Liver (tissue), 9 donors: Measurements from ENCODE around the gene ST3GAL5. TPM values are rescaled to one million over a fixed set of nuclear protein-coding genes. Genes with fewer than 3 reads are reported as not detected.

ENCODE experiments used
- DNase-seq: peaks from one replicate; pipeline ENCODE4 v3.0.0-alpha.2; 2017; ENCODE audit warnings: low spot score
- H3K27ac ChIP-seq, 2 donors: one replicate each; pipeline ENCODE4 v1.7.0; 2013; ENCODE audit warnings: inconsistent platforms in 2 of 2, low read length in 2 of 2, control low read depth in 1 of 2, low read depth in 1 of 2, mild to moderate bottlenecking in 1 of 2
- H3K27me3 ChIP-seq, 4 donors: one replicate each; pipeline versions ENCODE4 v1.6.1 to v1.7.0; 2013; ENCODE audit warnings: low read length in 3 of 4, inconsistent platforms in 1 of 4, mild to moderate bottlenecking in 1 of 4, moderate library complexity in 1 of 4; ENCODE audit not compliant: control insufficient read depth in 4 of 4, insufficient read depth in 4 of 4
- H3K36me3 ChIP-seq, 4 donors: one replicate each; pipeline versions ENCODE4 v1.6.1 to v1.7.0; 2013; ENCODE audit warnings: low read length in 3 of 4, mild to moderate bottlenecking in 3 of 4, low read depth in 1 of 4, moderate library complexity in 1 of 4; ENCODE audit not compliant: control insufficient read depth in 4 of 4, insufficient read depth in 3 of 4
- H3K4me1 ChIP-seq, 4 donors: one replicate each; pipeline versions ENCODE4 v1.6.1 to v1.7.0; 2013; ENCODE audit warnings: low read length in 3 of 4, mild to moderate bottlenecking in 3 of 4, moderate library complexity in 1 of 4; ENCODE audit not compliant: control insufficient read depth in 4 of 4, insufficient read depth in 4 of 4
- H3K4me3 ChIP-seq, 3 donors: one replicate each; pipeline versions ENCODE4 v1.6.1 to v1.7.0; 2013; ENCODE audit warnings: low read length in 3 of 3, control low read depth in 1 of 3, low read depth in 1 of 3, mild to moderate bottlenecking in 1 of 3
- H3K9ac ChIP-seq, 2 donors: one replicate each; pipeline ENCODE4 v1.7.0; 2013; ENCODE audit warnings: low read length in 2 of 2, mild to moderate bottlenecking in 2 of 2, moderate library complexity in 2 of 2, control low read depth in 1 of 2, low read depth in 1 of 2
- H3K9me3 ChIP-seq, 4 donors: one replicate each; pipeline versions ENCODE4 v1.6.1 to v1.7.0; 2013; ENCODE audit warnings: low read length in 3 of 4; ENCODE audit not compliant: control insufficient read depth in 4 of 4
- EGR1 ChIP-seq, 2 donors: IDR thresholded peaks; 2 replicates each; pipeline ENCODE4 v1.6.1; 2016 to 2018; ENCODE audit warnings: antibody characterized with exemption in 2 of 2, low read depth in 2 of 2
- GABPA ChIP-seq, 2 donors: IDR thresholded peaks in 1 of 2; conservative IDR thresholded peaks in 1 of 2; 2 replicates each; pipeline ENCODE4 v1.6.1; 2016; ENCODE audit warnings: antibody characterized with exemption in 2 of 2, mild to moderate bottlenecking in 1 of 2, moderate library complexity in 1 of 2
- HNF4A ChIP-seq, 2 donors: conservative IDR thresholded peaks; 2 replicates each; pipeline ENCODE4 v1.6.1; 2016; ENCODE audit warnings: antibody characterized with exemption in 2 of 2, mild to moderate bottlenecking in 2 of 2
- NR2F2 ChIP-seq: IDR thresholded peaks from 2 replicates; pipeline ENCODE4 v1.6.1; 2016; ENCODE audit warnings: antibody characterized with exemption
- RAD21 ChIP-seq, 2 donors: IDR thresholded peaks; 2 replicates each; pipeline ENCODE4 v1.6.1; 2016; ENCODE audit warnings: antibody characterized with exemption in 2 of 2, mild to moderate bottlenecking in 2 of 2
- SP1 ChIP-seq: IDR thresholded peaks from 2 replicates; pipeline ENCODE4 v1.6.1; 2018; ENCODE audit warnings: antibody characterized with exemption, mild to moderate bottlenecking
- TAF1 ChIP-seq: conservative IDR thresholded peaks from 2 replicates; pipeline ENCODE4 v1.6.1; 2016; ENCODE audit warnings: antibody characterized with exemption, mild to moderate bottlenecking
- YY1 ChIP-seq: IDR thresholded peaks from 2 replicates; pipeline ENCODE4 v1.6.1; 2016; ENCODE audit warnings: antibody characterized with exemption, mild to moderate bottlenecking
- WGBS: extraction: QIAGEN DNeasy Blood & Tissue Kit; methylation state at CpG from one replicate; pipeline ENCODE4 v1.1.7; 2013; 5-methylcytosine and 5-hydroxymethylcytosine counted together
- polyA plus RNA-seq, 2 donors: library from polyadenylated mRNA; stranded (reverse) in 1 of 2; unstranded in 1 of 2; fragments of 200-250 nt in 1 of 2; fragments of >200 nt in 1 of 2; fragmentation: Nextera tagmentation in 1 of 2; extraction: Ambion mirVana in 1 of 2; gene quantifications; one replicate each; pipeline versions ENCODE4 v1.2.1 to v1.2.3, GENCODE V29; 2013 to 2015
- total RNA-seq, 2 donors: library from RNA; depleted of rRNA; stranded (reverse); fragments of >200 nt; gene quantifications; one replicate each; pipeline ENCODE4 v1.2.3, GENCODE V29; 2014
- TF ChIP-seq, protein P1 (sequence below): IDR thresholded peaks from 2 replicates; pipeline ENCODE4 v1.6.1; 2016; ENCODE audit warnings: antibody characterized with exemption, mild to moderate bottlenecking
- TF ChIP-seq, protein P2 (sequence below): IDR thresholded peaks from 2 replicates; pipeline ENCODE4 v1.6.1; 2016; ENCODE audit warnings: antibody characterized with exemption
- TF ChIP-seq, protein P3 (sequence below): fragments of 150-350 bp; IDR thresholded peaks from 2 replicates; pipeline ENCODE4 v1.5.1; 2017; ENCODE audit warnings: improper control_type of control experiment, low read depth, low read length; ENCODE audit not compliant: missing input control
- TF ChIP-seq, protein P4 (sequence below): IDR thresholded peaks from 2 replicates; pipeline ENCODE4 v1.6.1; 2016; ENCODE audit warnings: antibody characterized with exemption
- donor health status: healthy.
- donor health status: healthy.
- donor health status: healthy.
- donor health status: healthy.
- donor health status: healthy.

ST3GAL5 gene
- total RNA-seq = 10 to 100 TPM in 1 of 2 donors, 1 to 10 TPM in 1; 4.5 to 17.0 TPM
- 10 to 100 TPM in 1 of 2 donors, 1 to 10 TPM in 1; 6.3 to 11.7 TPM for polyA plus RNA-seq

DNA sequence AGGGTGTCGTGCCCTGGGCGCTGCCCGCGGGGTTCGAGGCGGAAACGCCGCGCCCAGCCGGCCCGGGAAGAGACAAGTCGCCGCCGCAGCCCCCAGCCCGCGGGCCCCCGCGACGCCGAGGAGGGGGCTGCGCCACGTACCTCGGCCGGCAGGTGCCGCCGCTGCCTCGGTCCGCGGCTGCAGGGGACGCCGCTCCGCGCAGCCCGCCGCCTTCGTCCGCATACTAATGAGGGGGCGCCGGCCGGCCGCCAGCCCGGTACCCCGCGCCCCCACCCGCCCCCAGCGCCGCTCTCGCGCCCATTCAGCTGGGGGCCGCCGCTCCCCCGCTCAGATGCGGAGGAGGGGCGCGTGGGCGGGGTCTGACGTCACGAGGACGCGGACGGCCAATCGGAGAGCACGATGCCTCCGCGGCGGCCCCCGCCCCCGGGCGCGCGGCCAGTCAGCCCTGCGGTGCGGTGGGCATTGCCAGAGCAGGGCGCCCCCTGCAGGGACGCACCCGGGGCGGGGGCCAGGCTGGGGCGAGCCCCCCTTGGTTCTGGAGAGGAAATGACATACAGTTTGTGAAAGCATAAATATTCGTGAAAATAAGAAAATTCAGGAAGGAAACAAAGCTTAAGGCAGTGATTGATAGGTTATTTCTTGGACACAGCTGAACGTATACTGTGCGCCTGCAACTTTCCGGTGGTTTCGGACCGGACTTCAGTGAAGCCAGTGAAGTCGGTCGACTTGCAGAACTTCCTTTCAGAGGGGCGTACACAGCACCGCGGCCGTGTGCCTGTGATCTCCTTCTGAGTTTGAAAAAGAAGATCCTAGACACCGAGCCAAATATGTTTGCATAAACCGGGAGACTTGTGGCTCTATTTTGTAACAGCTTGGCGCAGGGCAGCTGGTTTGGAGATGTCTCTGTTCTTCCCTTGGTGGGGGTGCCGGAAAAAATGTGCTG is at the start of gene ST3GAL5:
TSS of gene ST3GAL5 (minus strand) at position 307 of the 943 bp plus-strand sequence. CDS start at position 222, 85 bp downstream.
- DNase-seq = peak; percentile 83
- no peaks in the 10 kb centered on the region for H3K27me3 ChIP-seq
- H3K4me3 ChIP-seq = peak within 1 kb of the TSS; percentile 85 to 86 (median 86)
- peak within 1 kb of the TSS; percentile 85 to 95 for H3K9ac ChIP-seq
- under 1% methylated on average over 94 of the region's 94 CpGs for WGBS
- TF ChIP-seq, protein P1, sequence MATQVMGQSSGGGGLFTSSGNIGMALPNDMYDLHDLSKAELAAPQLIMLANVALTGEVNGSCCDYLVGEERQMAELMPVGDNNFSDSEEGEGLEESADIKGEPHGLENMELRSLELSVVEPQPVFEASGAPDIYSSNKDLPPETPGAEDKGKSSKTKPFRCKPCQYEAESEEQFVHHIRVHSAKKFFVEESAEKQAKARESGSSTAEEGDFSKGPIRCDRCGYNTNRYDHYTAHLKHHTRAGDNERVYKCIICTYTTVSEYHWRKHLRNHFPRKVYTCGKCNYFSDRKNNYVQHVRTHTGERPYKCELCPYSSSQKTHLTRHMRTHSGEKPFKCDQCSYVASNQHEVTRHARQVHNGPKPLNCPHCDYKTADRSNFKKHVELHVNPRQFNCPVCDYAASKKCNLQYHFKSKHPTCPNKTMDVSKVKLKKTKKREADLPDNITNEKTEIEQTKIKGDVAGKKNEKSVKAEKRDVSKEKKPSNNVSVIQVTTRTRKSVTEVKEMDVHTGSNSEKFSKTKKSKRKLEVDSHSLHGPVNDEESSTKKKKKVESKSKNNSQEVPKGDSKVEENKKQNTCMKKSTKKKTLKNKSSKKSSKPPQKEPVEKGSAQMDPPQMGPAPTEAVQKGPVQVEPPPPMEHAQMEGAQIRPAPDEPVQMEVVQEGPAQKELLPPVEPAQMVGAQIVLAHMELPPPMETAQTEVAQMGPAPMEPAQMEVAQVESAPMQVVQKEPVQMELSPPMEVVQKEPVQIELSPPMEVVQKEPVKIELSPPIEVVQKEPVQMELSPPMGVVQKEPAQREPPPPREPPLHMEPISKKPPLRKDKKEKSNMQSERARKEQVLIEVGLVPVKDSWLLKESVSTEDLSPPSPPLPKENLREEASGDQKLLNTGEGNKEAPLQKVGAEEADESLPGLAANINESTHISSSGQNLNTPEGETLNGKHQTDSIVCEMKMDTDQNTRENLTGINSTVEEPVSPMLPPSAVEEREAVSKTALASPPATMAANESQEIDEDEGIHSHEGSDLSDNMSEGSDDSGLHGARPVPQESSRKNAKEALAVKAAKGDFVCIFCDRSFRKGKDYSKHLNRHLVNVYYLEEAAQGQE = no peak
- TF ChIP-seq HNF4A (conservative IDR thresholded peaks at IDR 0.05) (no peak), NR2F2 (no peak), EGR1 (IDR thresholded peaks at IDR 0.05; ENCODE audit: low read depth in 2 of 2) (peak in 1 of 2 donors; percentile 44), RAD21 (IDR thresholded peaks at IDR 0.05) (peak; percentile 48 to 55), TAF1 (peak; percentile 39), SP1 (peak; percentile 31), YY1 (no peak)
- TF ChIP-seq, protein P2, sequence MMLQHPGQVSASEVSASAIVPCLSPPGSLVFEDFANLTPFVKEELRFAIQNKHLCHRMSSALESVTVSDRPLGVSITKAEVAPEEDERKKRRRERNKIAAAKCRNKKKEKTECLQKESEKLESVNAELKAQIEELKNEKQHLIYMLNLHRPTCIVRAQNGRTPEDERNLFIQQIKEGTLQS = peak; percentile 25
- TF ChIP-seq, protein P3, sequence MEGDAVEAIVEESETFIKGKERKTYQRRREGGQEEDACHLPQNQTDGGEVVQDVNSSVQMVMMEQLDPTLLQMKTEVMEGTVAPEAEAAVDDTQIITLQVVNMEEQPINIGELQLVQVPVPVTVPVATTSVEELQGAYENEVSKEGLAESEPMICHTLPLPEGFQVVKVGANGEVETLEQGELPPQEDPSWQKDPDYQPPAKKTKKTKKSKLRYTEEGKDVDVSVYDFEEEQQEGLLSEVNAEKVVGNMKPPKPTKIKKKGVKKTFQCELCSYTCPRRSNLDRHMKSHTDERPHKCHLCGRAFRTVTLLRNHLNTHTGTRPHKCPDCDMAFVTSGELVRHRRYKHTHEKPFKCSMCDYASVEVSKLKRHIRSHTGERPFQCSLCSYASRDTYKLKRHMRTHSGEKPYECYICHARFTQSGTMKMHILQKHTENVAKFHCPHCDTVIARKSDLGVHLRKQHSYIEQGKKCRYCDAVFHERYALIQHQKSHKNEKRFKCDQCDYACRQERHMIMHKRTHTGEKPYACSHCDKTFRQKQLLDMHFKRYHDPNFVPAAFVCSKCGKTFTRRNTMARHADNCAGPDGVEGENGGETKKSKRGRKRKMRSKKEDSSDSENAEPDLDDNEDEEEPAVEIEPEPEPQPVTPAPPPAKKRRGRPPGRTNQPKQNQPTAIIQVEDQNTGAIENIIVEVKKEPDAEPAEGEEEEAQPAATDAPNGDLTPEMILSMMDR = peak; percentile 49
- H3K4me1 ChIP-seq = peaks cover 5 to 37% (median 20%) of the 10 kb centered on the region in 4 donors
- H3K9me3 ChIP-seq = no peaks in the 10 kb centered on the region
- H3K36me3 ChIP-seq = no peaks in the 10 kb centered on the region
- H3K27ac ChIP-seq = peak within 1 kb of the TSS; percentile 89 to 90

DNA sequence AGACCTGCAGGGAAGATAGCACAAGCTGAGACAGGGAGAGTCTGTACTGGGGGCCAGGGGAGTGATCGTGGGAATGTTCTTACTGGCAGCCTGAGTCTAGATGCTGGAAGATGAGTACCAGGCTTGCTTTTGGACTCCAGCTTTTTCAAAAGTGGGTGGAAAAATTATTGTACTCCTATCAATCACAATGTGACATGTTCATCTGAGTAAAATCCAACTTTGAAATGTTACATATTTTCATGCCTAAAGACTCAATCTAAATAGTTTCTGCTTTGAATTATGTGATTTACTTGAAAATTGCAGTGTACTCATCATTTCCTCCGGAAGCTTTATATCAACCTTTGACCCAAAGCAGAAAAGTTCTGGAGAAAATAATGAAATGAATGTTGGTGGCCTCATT is 49.7 kb upstream of the ST3GAL5 start:
- Histone ChIP-seq H3K4me3 (no peak overlapping the region), H3K9ac (no peak overlapping the region), H3K9me3 (peaks cover 0 to 7% (median 0%) of the 10 kb centered on the region in 4 donors), H3K27ac (no peak overlapping the region), H3K36me3 (no peaks in the 10 kb centered on the region), H3K27me3 (no peaks in the 10 kb centered on the region), H3K4me1 (peaks cover 13 to 32% (median 23%) of the 10 kb centered on the region in 4 donors)
- no peak for DNase-seq
- TF ChIP-seq, protein P4, sequence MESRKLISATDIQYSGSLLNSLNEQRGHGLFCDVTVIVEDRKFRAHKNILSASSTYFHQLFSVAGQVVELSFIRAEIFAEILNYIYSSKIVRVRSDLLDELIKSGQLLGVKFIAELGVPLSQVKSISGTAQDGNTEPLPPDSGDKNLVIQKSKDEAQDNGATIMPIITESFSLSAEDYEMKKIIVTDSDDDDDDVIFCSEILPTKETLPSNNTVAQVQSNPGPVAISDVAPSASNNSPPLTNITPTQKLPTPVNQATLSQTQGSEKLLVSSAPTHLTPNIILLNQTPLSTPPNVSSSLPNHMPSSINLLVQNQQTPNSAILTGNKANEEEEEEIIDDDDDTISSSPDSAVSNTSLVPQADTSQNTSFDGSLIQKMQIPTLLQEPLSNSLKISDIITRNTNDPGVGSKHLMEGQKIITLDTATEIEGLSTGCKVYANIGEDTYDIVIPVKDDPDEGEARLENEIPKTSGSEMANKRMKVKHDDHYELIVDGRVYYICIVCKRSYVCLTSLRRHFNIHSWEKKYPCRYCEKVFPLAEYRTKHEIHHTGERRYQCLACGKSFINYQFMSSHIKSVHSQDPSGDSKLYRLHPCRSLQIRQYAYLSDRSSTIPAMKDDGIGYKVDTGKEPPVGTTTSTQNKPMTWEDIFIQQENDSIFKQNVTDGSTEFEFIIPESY = no peak
- peak; percentile 37 for TF ChIP-seq NR2F2
- no peak for TF ChIP-seq GABPA (IDR thresholded peaks at IDR 0.05 in 1 of 2, conservative IDR thresholded peaks at IDR 0.05 in 1 of 2)
- TF ChIP-seq, protein P2 = no peak
- WGBS = 60% methylated on average over 2 of the region's 2 CpGs
